HL-60/S4 (cell line): ENCODE data around the gene NCAPG.

Experiments
- in situ Hi-C: fragments of 300-500 bp; cut with MboI; formaldehyde crosslinking; loops from 2 replicates; pipeline ENCODE4 v1.14.3; 2022; ENCODE audit warnings: low sequenced_read_pairs

NCAPG gene

GRCh38 chr4:17867276-17867675 lies 56.5 kb downstream of the NCAPG start:
- in situ Hi-C loops, result no loop called here

- in situ Hi-C loops, result no loop called here
Observed at GRCh38 chr4:17869327-17869726, 58.5 kb downstream of the NCAPG start.

DNA sequence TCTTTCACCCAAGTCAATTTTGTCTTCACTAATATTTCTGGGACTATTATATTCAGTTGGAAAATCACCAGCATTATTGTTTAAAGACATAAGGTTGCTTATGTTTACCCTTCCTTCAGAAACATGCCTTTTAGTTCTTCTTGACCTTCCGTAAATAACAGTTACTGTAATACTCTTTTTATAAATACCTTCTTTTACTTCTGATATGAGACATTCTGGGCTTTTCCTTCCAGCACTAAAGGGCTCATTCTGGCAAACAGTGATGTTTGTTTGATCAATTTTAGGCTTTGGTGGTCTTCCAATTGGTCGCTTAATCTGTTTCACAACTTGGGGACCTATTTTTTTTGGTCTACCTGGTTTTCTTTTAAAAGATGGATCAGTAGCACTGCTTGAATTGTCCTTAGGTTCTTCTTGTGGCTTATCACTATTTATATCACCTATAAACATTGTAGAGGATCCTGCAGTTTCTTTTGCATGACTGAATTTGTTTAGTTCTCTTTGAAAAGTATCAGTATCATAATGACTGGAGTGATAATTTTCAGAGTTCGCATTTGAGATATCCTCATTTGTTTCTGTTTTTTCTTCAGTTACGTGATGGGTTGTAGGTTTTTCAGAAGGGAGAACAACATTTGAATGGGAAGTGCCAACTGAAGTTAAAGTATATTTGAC lies 64.8 kb downstream of the NCAPG start:
- in situ Hi-C loops, result no loop called here

- in situ Hi-C loops, result no loop called here
Observed at GRCh38 chr4:17876943-17877342, 66.2 kb downstream of the NCAPG start.

DNA sequence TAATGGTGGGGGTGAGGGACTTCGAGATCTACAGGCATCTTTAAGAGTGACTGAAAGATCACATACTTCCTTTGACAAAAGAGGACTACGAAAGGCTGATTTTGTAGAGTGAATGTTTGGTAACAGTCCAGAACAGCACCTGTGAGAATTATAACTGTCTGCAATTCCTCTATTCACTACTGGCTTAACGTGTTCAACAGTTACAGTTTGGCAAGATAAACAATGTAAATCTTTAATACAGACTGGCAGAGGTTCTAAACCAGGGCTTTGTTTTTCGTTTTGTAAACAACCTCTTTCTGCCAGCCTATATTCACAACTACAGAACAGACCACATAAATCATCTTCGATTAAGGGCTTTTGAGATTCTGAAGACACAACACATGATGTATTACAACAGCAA lies 66.9 kb downstream of the NCAPG start:
- in situ Hi-C loops, result no loop called here

DNA sequence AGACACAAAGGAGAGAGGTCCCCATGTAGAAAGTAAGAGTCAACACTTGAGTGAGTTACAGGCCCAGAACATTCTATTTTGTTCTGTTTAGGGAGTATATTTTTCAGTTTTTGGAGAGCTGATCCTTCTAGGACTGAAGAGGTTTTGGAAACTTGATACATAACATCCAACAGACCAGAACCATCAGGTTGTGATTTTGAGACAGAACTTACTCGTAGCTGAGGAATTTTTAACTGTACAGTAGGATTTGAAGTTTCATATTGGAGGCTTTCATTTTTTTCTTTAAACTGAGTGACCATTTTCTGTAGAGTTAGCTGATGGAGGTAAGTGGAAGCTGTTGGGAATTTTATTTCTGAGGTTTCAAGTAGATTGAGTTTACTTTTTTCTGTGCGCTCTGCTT lies 73.3 kb downstream of the NCAPG start:
- in situ Hi-C loops, result no loop called here

DNA sequence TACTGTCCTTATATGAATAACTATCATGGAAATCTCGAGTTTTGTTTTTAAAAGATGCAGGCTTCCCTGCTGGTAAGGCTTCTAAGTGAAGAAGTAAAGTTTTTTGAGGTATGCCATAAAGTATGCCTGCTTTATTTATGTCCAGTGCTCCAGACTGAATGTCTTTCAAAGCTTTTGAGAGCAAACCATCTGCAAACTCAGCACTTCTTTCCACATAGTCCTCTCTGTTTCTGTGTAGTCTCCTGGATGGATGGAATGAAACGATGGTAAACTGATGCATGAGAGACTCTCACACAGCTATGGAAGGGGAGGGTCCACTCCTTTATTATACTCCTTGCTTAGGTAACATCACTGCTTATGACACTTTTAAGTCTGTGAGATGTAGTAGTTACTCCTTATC lies 73.7 kb downstream of the NCAPG start:
- in situ Hi-C loops, result no loop called here

DNA sequence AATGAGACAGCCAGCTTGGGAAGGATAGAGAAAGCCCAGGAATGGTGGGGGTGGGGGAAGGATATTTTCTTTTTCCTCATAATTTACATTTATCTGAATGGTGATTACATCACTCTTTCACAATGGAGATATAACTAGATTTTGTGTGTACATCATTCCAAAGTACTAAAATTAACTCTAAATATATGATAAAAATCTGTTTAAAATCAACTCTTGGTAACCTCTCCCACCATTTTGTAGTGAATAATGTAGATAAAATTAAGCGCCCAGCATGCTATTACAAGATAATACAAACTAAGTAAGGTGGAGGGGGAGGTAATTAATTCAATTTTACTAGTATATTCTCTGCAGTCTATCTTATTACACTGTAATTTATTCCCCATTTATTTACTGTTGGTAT lies 78.9 kb downstream of the NCAPG start:
- in situ Hi-C loops, result no loop called here

- in situ Hi-C loops, result no loop called here
Observed at GRCh38 chr4:17894421-17894820, 83.6 kb downstream of the NCAPG start.
